ENCODE data around the gene LTB4R2.

The LTB4R2 gene

GRCh38 chr14:24361326-24361725 lies 51.4 kb downstream of the LTB4R2 start:
- no peak for TF ChIP-seq CTCF (IDR thresholded peaks at IDR 0.05; ENCODE audit: control insufficient read depth, insufficient read depth, low read depth, low read length, missing control alignments)
- DNase-seq (ENCODE audit: low read depth): no peak
- H3K4me3 ChIP-seq (ENCODE audit: control insufficient read depth, low read depth, low read length): no peak overlapping the region
